HG03521 (cell line): ENCODE data around the gene ERN2.
A peak's percentile ranks its signal among the peaks of the same experiment; 100 is the strongest.

ENCODE experiments used
- ATAC-seq: cut with Tn5 transposase; IDR thresholded peaks from one replicate; pipeline ENCODE4 v1.9.1; 2021; ENCODE audit warnings: mild to moderate bottlenecking, moderate library complexity; ENCODE audit not compliant: unreplicated experiment

Gene ERN2

DNA sequence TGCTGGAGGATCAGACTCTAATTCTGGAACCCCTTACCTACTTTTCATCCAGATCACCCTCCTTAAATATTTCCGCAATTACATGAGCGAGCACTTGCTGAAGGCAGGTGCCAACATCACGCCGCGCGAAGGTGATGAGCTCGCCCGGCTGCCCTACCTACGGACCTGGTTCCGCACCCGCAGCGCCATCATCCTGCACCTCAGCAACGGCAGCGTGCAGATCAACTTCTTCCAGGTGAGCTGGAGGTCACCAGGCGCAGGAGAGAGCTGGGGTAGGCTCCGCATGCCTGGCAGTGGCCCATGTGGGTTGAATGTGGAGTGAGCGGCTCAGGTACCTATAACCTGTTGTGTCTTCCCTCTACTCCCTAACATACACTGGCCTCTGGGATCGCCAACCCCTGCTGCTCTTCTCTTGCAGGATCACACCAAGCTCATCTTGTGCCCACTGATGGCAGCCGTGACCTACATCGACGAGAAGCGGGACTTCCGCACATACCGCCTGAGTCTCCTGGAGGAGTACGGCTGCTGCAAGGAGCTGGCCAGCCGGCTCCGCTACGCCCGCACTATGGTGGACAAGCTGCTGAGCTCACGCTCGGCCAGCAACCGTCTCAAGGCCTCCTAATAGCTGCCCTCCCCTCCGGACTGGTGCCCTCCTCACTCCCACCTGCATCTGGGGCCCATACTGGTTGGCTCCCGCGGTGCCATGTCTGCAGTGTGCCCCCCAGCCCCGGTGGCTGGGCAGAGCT is 23.4 kb downstream of the ERN2 start:
- no peak for ATAC-seq

- no peak for ATAC-seq
Observed at GRCh38 chr16:23687034-23687808, 25.8 kb downstream of the ERN2 start.

DNA sequence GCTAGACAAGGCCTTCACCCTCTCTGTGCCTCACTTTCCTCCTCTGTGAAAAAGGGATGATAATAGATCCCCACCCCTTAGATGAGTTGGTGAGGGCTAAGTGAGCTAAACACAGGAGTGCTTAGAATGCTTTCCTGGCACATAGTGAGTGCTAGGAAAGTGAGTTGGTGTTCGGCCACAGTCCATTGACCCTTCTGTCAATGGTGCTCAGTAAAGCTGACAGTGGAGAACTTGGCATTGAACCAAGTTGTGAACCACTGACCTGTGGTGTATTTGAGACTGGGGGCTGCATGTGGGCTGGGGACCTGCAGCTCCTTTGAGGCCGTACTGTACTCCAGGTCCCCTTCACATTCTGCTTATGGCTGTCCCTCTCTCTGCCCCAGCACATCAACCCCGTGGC is 29.5 kb downstream of the ERN2 start:
- no peak for ATAC-seq

DNA sequence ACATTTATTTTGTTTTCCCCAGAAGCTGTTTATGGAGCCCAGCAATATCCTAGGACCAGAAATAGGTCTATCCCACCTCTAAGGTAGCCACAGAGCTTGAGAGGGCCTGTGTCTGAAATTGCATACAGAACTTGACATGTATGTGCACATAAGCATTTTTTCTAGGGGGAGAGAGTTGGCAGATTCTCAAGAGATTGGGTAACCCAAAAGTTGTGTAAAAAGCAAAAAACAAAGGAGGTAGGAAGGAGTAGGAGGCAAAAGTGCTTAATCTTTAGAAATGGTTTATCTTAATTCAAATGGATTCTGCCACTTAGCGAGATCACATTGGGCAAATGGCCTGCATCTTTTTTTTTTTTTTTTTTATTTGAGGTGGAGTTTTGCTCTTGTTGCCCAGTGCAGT is 30.8 kb downstream of the ERN2 start:
- ATAC-seq = no peak

DNA sequence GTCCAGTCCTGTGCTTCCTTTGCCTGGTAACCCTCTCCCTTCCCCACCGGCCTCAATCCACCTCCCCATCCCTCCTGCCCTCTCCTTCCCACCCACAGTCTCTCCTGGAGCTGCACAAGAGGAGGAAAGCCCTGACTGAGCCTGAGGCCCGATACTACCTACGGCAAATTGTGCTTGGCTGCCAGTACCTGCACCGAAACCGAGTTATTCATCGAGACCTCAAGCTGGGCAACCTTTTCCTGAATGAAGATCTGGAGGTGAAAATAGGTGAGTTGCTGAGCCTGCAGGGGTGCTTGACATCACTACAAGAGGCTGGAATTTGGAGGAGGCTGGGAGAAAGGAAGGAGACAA is 33.1 kb downstream of the ERN2 start:
- ATAC-seq = no peak

DNA sequence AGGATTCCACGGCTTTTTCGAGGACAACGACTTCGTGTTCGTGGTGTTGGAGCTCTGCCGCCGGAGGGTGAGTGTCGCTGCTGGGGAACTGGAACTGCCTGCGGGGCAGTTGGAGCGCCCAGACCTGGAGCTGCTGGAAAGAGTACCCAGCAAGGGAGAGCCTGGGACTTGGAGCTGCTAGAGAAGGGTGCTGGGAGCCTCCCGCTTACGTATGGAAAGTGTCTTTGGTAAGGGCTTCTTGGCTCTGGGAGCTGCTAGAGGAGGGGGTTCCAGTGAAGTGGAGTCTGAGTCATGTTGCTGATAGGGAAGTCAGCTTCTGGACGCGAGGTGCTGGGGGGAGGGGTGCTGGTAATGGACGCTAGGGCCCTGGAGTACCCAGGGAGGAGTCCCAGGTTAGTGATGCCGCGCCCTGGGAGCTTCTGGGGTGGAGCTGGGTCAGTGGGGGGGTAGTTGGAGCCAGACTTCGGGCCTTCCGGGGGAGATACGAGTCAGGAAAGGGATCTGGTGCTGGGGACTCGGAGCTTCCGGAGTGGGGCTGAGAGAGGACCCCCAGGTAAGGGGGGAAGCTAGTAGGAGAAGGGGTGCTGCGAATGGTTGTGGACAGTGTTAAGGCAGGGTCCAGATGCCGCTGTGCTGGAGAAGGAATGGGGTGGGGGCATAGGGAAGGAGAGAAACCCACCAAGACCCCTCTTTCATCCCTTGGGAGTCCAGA is 33.6 kb downstream of the ERN2 start:
- no peak for ATAC-seq

- peak; percentile 88 for ATAC-seq
Observed at GRCh38 chr16:23678430-23679273, 34.4 kb downstream of the ERN2 start, which contains the start of gene PLK1. Gene PLK1, plus strand, starts transcription at chr16:23678889. Its CDS starts 44 bp downstream, at chr16:23678933.

DNA sequence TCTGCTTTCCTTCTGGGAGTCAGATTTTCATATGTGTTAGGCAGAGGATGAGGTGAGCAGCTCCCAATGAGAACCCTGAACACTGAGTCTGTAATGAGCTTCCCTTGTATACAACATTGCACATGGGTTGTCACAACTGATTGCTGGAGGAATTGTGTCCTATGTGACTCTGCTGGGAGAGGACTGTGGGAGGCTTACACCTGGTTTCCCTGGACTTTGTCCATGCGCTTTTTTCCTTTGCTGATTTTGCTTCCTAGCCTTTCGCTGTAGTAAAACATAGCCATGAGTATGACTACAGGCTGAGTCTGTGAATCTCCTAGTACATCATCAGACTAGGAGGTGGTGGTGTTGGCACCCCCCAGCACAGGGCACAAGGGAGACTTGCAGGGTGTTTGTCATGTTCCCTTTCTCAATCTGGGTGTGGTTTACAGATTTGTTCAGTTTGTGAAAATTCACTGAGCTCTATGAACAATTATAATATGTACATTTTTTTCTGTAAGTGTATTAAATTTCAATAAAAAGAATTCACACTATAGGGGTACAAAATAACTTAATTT is 36.0 kb downstream of the ERN2 start:
- no peak for ATAC-seq

- no peak for ATAC-seq
Observed at GRCh38 chr16:23673971-23674614, 38.9 kb downstream of the ERN2 start.

DNA sequence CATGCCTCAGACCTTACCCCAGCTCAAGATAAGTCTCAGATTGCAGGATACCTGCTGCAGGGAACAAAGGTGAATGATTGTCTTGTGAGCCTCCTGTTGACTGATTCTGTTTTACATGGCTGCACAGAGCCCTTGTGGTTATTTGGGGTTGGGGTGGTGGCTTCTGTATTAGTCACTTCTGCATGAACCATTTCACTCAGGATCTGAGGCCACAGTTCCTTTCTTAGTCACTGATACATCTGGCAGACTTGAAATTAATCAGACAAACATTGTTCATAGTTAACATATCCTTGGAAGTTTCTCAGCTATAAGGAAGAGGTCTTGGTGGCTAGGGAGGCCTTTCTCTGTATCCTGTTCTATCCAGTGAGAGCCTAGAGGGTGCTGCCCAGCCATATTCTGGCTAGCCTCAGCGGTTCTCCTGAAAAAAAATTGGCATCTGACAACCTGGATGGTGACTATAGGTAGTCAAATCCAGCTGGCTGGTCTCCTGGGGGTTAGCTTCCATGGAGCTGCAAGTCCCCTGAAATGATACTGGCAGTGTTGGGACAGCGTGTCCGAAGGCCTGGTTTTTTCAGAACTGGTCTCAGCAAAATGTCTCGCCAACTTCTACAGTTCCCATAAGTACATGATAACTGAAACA is 42.8 kb downstream of the ERN2 start:
- ATAC-seq = peak; percentile 97

GRCh38 chr16:23668873-23669272 is 44.1 kb downstream of the ERN2 start:
- ATAC-seq = no peak

DNA sequence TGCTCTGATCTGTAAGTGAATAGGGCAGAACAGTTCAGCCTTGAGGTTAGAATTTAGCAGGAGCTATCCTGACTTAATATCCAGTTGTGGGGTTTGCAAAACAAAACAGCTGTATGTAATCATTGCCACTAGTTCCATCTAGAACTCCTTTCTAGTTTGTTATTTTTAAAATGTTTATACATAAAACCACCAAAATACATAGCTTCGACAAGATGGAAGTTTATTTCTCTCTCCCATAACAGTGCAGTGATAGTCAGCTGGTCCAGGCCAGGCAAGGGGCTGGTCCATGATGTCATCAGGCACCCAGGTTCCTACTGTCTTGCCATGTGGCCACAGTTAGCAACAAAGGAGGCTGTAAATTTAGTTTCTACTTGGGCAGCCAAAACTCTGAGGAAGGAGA is 44.8 kb downstream of the ERN2 start:
- ATAC-seq = no peak

DNA sequence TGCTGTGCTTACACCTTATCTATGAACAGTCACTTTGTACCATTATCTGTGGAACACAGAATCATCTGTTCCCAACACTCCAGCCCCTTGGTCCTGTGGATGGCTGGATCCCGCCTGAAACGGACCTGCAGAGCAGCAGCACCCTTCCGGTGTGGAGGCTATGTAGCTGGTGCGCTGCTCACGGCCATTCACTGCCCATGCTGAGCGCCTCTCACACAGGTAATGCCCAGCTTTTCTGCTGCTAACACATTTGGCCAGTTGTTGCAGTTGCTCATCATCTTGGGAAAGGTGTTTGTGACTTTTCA is 45.7 kb downstream of the ERN2 start:
- ATAC-seq = no peak

GRCh38 chr16:23666571-23667354 is 46.3 kb downstream of the ERN2 start:
- ATAC-seq = no peak

DNA sequence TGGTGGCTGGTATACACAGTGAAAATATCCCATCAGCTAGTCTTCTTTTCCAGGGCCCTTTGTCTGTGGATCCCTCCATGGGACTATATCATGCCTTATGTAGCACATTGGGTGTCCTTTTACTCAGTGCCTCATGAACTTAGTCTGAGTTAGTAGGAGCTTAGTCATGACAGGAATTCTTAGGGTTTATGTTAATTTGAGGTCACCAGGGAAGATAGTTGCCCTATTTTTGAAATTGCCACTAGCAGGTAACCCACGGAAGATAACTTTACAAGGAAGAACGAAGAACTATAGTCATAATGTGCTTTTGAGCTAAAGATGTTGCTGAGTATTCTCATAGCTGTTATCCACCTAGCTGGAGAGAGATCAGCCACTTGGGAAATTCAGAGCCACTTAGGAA is 49.1 kb downstream of the ERN2 start:
- ATAC-seq = no peak

DNA sequence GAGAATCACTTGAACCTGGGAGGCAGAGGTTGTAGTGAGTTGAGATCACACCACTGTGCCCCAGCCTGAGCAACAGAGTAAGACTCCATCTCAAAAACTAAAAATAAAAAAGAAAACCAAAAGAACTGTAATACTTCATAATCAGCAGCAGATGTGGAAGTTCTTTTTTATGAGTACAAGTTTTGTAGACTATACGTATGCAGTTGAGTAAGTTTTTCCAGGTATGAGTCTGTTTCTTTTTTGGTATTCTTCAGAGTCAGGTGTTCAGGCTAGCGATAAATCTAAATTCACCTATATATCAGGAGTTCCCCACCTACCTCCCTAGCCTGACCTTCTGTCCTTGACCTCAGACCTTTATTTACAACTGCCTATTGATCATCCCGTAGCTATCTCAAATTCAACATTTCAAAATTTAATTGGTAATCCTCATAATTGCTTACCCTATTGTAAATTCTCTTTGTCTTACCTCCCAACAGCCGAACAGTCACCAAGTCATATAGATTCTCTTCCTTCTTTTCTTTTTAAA is 61.0 kb downstream of the ERN2 start:
- ATAC-seq = no peak

- no peak for ATAC-seq
Observed at GRCh38 chr16:23650674-23651416, 62.2 kb downstream of the ERN2 start.

DNA sequence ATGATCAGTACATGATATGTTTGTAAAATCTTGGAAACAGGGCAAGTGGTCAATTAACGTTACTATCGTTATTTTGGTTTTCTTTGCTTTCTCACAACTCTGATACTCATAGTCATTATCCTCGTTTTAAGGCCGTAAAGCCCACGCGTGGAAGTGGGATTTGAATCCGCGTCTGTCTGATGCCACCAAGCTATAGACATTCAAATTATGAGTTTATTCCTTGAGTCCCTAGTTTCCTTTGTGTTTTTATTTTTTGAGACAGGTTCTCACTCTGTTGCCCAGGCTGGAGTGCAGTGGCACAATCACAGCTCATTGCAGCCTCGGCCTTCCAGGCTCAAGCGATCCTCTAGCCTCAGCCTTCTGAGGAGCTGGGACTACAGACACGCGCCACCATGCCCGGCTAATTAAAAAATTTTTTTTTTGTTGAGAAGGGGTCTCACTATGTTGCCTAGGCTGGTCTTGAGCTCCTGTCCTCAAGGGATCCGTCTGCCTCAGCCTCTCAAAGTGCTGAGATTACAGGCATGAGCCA is 70.7 kb downstream of the ERN2 start:
- ATAC-seq = no peak
